ENCODE results near the gene SKOR1. TPM values are rescaled to one million over a fixed set of nuclear protein-coding genes. Genes with fewer than 3 reads are reported as not detected.

SKOR1 gene
- total RNA-seq, 1 experiment from 2014 or later: 0.22 TPM

- TF ChIP-seq ZNF219 (CRISPR knock-in tag; IDR thresholded peaks at IDR 0.05; ENCODE audit: borderline replicate concordance): no peak
- TF ChIP-seq EMX1 (CRISPR knock-in tag; IDR thresholded peaks at IDR 0.05): no peak
- TF ChIP-seq FOXK1 (CRISPR knock-in tag; IDR thresholded peaks at IDR 0.05): no peak
- TF ChIP-seq, protein P1, sequence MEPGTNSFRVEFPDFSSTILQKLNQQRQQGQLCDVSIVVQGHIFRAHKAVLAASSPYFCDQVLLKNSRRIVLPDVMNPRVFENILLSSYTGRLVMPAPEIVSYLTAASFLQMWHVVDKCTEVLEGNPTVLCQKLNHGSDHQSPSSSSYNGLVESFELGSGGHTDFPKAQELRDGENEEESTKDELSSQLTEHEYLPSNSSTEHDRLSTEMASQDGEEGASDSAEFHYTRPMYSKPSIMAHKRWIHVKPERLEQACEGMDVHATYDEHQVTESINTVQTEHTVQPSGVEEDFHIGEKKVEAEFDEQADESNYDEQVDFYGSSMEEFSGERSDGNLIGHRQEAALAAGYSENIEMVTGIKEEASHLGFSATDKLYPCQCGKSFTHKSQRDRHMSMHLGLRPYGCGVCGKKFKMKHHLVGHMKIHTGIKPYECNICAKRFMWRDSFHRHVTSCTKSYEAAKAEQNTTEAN (CRISPR knock-in tag; IDR thresholded peaks at IDR 0.05): no peak
- TF ChIP-seq SMAD4 (CRISPR knock-in tag; IDR thresholded peaks at IDR 0.05): no peak
- no peak for TF ChIP-seq IRF1 (CRISPR knock-in tag; IDR thresholded peaks at IDR 0.05)
- TF ChIP-seq SP1 (CRISPR knock-in tag; conservative IDR thresholded peaks at IDR 0.05): no peak
- no peak for TF ChIP-seq ESRRA (CRISPR knock-in tag; IDR thresholded peaks at IDR 0.05; ENCODE audit: borderline replicate concordance)
- TF ChIP-seq E2F5 (CRISPR knock-in tag; IDR thresholded peaks at IDR 0.05): no peak
- no peak for TF ChIP-seq AFF4 (CRISPR knock-in tag; IDR thresholded peaks at IDR 0.05; ENCODE audit: borderline replicate concordance)
- TF ChIP-seq, protein P2, sequence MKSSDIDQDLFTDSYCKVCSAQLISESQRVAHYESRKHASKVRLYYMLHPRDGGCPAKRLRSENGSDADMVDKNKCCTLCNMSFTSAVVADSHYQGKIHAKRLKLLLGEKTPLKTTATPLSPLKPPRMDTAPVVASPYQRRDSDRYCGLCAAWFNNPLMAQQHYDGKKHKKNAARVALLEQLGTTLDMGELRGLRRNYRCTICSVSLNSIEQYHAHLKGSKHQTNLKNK (CRISPR knock-in tag; IDR thresholded peaks at IDR 0.05): no peak
- TF ChIP-seq HMGXB4 (CRISPR knock-in tag; IDR thresholded peaks at IDR 0.05): no peak
- TF ChIP-seq ETV6 (CRISPR knock-in tag; IDR thresholded peaks at IDR 0.05): no peak
- TF ChIP-seq ELF4 (CRISPR knock-in tag; IDR thresholded peaks at IDR 0.05; ENCODE audit: low read depth): no peak
- TF ChIP-seq MYBL2 (CRISPR knock-in tag; IDR thresholded peaks at IDR 0.05): no peak
These were observed 3.8 kb downstream of the SKOR1 start for GRCh38 chr15:67828969-67829646.

More at GRCh38 chr15:67828969-67829646, 3.8 kb downstream of the SKOR1 start:
- peaks cover 54% of the 10 kb centered on the region for H3K4me1 Mint-ChIP-seq
- no peak overlapping the region for H3K27ac Mint-ChIP-seq
- DNase-seq (ENCODE audit: low spot score) (peak; percentile 19), ATAC-seq (no peak)
- POLR2A ChIA-PET: no interaction called here
- CTCF ChIA-PET: interaction anchor here (0.6 to 1.1 kb wide), 2 partner anchors 8 to 248 kb away, joined by 3 to 6 read pairs; no protein-coding TSS in a partner anchor
- no peaks in the 10 kb centered on the region for H3K9me3 Mint-ChIP-seq
- H3K4me3 Mint-ChIP-seq: peak overlapping the region; percentile 59
- H3K36me3 Mint-ChIP-seq: no peaks in the 10 kb centered on the region; the same call in 1 of the 2 replicates
- peaks cover 97% of the 10 kb centered on the region for H3K27me3 Mint-ChIP-seq (ENCODE audit: low read depth)

Measured in WTC11 (cell line).